ENCODE results near the gene CLSTN2.

- TF ChIP-seq MAX (IDR thresholded peaks at IDR 0.05) (no peak), CTCF (IDR thresholded peaks at IDR 0.05; ENCODE audit: low read depth, low read length, missing input control) (no peak), YY1 (IDR thresholded peaks at IDR 0.05) (no peak), GABPA (IDR thresholded peaks at IDR 0.05 in 1 of 2, conservative IDR thresholded peaks at IDR 0.05 in 1 of 2) (no peak), HNF4G (IDR thresholded peaks at IDR 0.05) (no peak), SP1 (IDR thresholded peaks at IDR 0.05) (no peak), TAF1 (conservative IDR thresholded peaks at IDR 0.05) (no peak), NR2F2 (IDR thresholded peaks at IDR 0.05) (no peak), RAD21 (IDR thresholded peaks at IDR 0.05) (no peak)
Measured at GRCh38 chr3:140185375-140185774, 250.4 kb downstream of the CLSTN2 start.
